ENCODE results near the gene TPRX1.

- TF ChIP-seq CTCF (IDR thresholded peaks at IDR 0.05; ENCODE audit: low read depth, low read length, poor library complexity, severe bottlenecking) (no peak), EZH2phosphoT487 (IDR thresholded peaks at IDR 0.05; ENCODE audit: borderline replicate concordance, low read length) (no peak)
Measured at GRCh38 chr19:47757617-47758442, 46.5 kb downstream of the TPRX1 start.

Data from DOHH2 (cell line).